OCI-LY1 (cell line): Measurements from ENCODE around the gene ZSWIM4.

Experiments used
- H2AFZ ChIP-seq: fragments of 200-600 bp; sonication (generic), shearing (Covaris generic); 2 replicates; pipeline ENCODE4 v1.6.0; 2014; ENCODE audit warnings: antibody characterized with exemption, mild to moderate bottlenecking, low read length
- H3F3A ChIP-seq: fragments of 200-600 bp; sonication (generic), shearing (Covaris generic); 2 replicates; pipeline ENCODE4 v1.6.0; 2014; ENCODE audit warnings: mild to moderate bottlenecking, antibody characterized with exemption, low read length, moderate library complexity; ENCODE audit not compliant: insufficient read depth
- H3K27ac ChIP-seq: fragments of 200-600 bp; sonication (generic); 2 replicates; pipeline ENCODE4 v1.5.1; 2014; ENCODE audit warnings: low read length, mixed run types, mild to moderate bottlenecking, low read depth; ENCODE audit not compliant: poor library complexity, severe bottlenecking
- H3K27me3 ChIP-seq: fragments of 200-600 bp; sonication (generic); 2 replicates; pipeline ENCODE4 v1.6.0; 2014; ENCODE audit warnings: antibody characterized with exemption, mild to moderate bottlenecking, low read length, moderate library complexity; ENCODE audit not compliant: insufficient read depth
- H3K36me3 ChIP-seq: fragments of 200-600 bp; sonication (generic); 2 replicates; pipeline ENCODE4 v1.6.1; 2014; ENCODE audit warnings: mild to moderate bottlenecking, antibody characterized with exemption, low read length, moderate library complexity, mixed read lengths; ENCODE audit not compliant: insufficient read depth
- H3K4me1 ChIP-seq: fragments of 200-600 bp; sonication (generic); 2 replicates; pipeline ENCODE4 v1.5.1; 2014; ENCODE audit warnings: mild to moderate bottlenecking, low read length, moderate library complexity; ENCODE audit not compliant: insufficient read depth, severe bottlenecking
- H3K4me2 ChIP-seq: fragments of 200-600 bp; sonication (generic), shearing (Covaris generic); 2 replicates; pipeline ENCODE4 v1.6.1; 2014; ENCODE audit warnings: low read length
- H3K4me3 ChIP-seq: fragments of 200-600 bp; sonication (generic); 2 replicates; pipeline ENCODE4 v1.5.1; 2014; ENCODE audit warnings: low read length, low read depth, mild to moderate bottlenecking, mixed read lengths; ENCODE audit not compliant: poor library complexity, severe bottlenecking
- H3K79me2 ChIP-seq: fragments of 200-600 bp; shearing (Covaris generic); 2 replicates; pipeline ENCODE4 v1.6.1; 2016; ENCODE audit warnings: mixed run types, low read length, mixed read lengths; ENCODE audit not compliant: insufficient read depth
- H3K9ac ChIP-seq: fragments of 200-600 bp; sonication (generic), shearing (Covaris generic); 2 replicates; pipeline ENCODE4 v1.6.1; 2014; ENCODE audit warnings: mild to moderate bottlenecking, low read length, mixed read lengths
- H3K9me2 ChIP-seq: fragments of 200-600 bp; sonication (generic), shearing (Covaris generic); 2 replicates; pipeline ENCODE4 v1.6.1; 2014; ENCODE audit warnings: low read depth, mild to moderate bottlenecking, low read length, mixed read lengths
- H3K9me3 ChIP-seq: fragments of 200-600 bp; shearing (Covaris generic); 2 replicates; pipeline ENCODE4 v1.6.1; 2014; ENCODE audit warnings: low read length, mixed read lengths
- H4K20me1 ChIP-seq: fragments of 200-600 bp; sonication (generic), shearing (Covaris generic); 2 replicates; pipeline ENCODE4 v1.6.0; 2016; ENCODE audit warnings: mild to moderate bottlenecking, low read length; ENCODE audit not compliant: insufficient read depth
- CTCF ChIP-seq: fragments of 200-600 bp; sonication (generic), shearing (Covaris generic); IDR thresholded peaks from 2 replicates; pipeline ENCODE4 v1.5.1; 2017; ENCODE audit warnings: mild to moderate bottlenecking, antibody characterized with exemption, low read length, moderate library complexity, mixed read lengths
- EZH2 ChIP-seq: fragments of 200-600 bp; sonication (generic), shearing (Covaris generic); IDR thresholded peaks from 2 replicates; pipeline ENCODE4 v1.8.0; 2017; ENCODE audit warnings: borderline replicate concordance, mixed run types, mild to moderate bottlenecking, antibody characterized with exemption, low read length, moderate library complexity, mixed read lengths

Gene ZSWIM4

GRCh38 chr19:13835791-13836723, 40.8 kb downstream of the ZSWIM4 start:
- Histone ChIP-seq H3K79me2 (no peaks in the 10 kb centered on the region), H3K9me2 (no peaks in the 10 kb centered on the region), H3K9me3 (no peaks in the 10 kb centered on the region), H3K9ac (peak overlapping the region; percentile 28; the same call in 1 of the 2 replicates), H3K4me3 (no peak overlapping the region), H4K20me1 (no peaks in the 10 kb centered on the region), H2AFZ (no peak overlapping the region), H3K27ac (peak overlapping the region; percentile 87), H3K36me3 (no peaks in the 10 kb centered on the region), H3K4me2 (peak overlapping the region; percentile 18; the same call in 1 of the 2 replicates), H3K27me3 (no peaks in the 10 kb centered on the region), H3F3A (no peaks in the 10 kb centered on the region), H3K4me1 (peaks cover 58% of the 10 kb centered on the region)
- TF ChIP-seq CTCF (no peak), EZH2 (no peak)

DNA sequence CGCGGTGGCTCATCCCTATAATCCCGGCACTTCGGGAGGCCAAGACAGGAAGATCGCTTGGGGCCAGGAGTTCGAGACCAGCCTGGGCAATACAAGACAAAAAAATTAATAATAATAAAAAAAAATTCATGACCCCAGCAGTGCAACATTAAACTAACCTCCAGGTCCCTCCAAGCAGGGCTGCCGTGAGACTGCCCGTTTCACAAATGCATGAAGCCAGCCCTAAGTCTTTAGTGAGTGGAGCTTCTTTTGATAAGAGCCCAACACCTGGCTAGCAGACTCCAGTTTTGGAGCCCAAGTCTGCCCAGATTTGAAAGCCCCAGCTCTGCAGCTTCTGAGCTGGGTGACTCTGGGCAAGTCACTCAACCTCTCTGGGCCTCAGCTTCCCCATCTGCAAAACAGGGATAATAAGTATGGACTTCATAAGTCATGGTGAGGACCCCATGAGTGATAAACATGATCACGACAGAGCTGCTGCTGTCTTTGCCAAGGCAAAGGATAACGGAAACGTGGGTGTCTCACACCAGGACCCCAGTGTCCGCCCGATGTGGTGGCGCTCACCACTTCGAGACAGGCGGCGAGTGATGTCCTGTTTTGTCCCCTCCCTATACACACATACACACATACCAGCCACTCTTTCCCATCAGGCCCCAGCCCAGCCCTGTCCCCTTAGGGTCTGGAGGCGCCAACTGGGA, 43.3 kb downstream of the ZSWIM4 start:
- Histone ChIP-seq H3K9me2 (no peaks in the 10 kb centered on the region), H4K20me1 (no peaks in the 10 kb centered on the region), H3K27ac (peak overlapping the region; percentile 89), H3K36me3 (no peaks in the 10 kb centered on the region), H3K9ac (peak overlapping the region; percentile 63), H3K4me3 (peak overlapping the region; percentile 48), H3K4me2 (peak overlapping the region; percentile 72), H3F3A (no peaks in the 10 kb centered on the region), H3K27me3 (no peaks in the 10 kb centered on the region), H3K79me2 (no peaks in the 10 kb centered on the region), H2AFZ (no peak overlapping the region), H3K9me3 (no peaks in the 10 kb centered on the region), H3K4me1 (peaks cover 60% of the 10 kb centered on the region)
- TF ChIP-seq CTCF (no peak), EZH2 (no peak)

GRCh38 chr19:13839130-13839937, 44.1 kb downstream of the ZSWIM4 start:
- H3K36me3 ChIP-seq, result no peaks in the 10 kb centered on the region
- H4K20me1 ChIP-seq, result no peaks in the 10 kb centered on the region
- peak overlapping the region; percentile 63 for H3K9ac ChIP-seq
- H3F3A ChIP-seq, result no peaks in the 10 kb centered on the region
- H3K9me3 ChIP-seq, result no peaks in the 10 kb centered on the region
- H3K9me2 ChIP-seq, result no peaks in the 10 kb centered on the region
- H3K4me2 ChIP-seq, result peak overlapping the region; percentile 72
- no peaks in the 10 kb centered on the region for H3K27me3 ChIP-seq
- peak overlapping the region; percentile 89 for H3K27ac ChIP-seq
- H3K4me3 ChIP-seq, result peak overlapping the region; percentile 48
- no peaks in the 10 kb centered on the region for H3K79me2 ChIP-seq
- TF ChIP-seq EZH2 (no peak), CTCF (no peak)
- peaks cover 54% of the 10 kb centered on the region for H3K4me1 ChIP-seq
- H2AFZ ChIP-seq, result no peak overlapping the region
